VCaP (cell line): ENCODE results near the gene TMEM123.

Experiments used
- H3K27ac ChIP-seq: fragments of 450-650 bp; 2 replicates; pipeline ENCODE4 v1.5.1; 2017
- TF ChIP-seq, protein P1 (sequence below): fragments of 450-650 bp; conservative IDR thresholded peaks from 2 replicates; pipeline ENCODE4 v1.5.1; 2017; ENCODE audit warnings: mild to moderate bottlenecking, moderate library complexity

The TMEM123 gene

DNA sequence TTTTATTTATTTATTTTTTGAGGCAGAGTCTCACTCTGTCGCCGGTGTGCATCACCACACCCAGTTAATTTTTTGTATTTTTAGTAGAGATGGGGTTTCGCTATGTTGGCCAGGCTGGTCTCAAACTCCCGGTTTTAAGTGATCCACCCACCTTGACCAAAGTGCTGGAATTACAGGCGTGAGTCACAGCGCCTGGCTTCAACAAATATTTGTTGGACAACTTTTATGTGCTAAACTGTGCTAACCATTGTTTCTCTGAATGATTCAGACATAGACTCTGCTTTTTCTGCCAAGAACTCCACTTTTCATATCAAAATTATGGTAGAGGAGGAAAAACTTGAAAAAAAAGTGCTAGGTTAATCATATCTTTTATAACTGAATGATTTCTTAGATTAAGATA, 41.7 kb upstream of the TMEM123 start:
- TF ChIP-seq, protein P1, sequence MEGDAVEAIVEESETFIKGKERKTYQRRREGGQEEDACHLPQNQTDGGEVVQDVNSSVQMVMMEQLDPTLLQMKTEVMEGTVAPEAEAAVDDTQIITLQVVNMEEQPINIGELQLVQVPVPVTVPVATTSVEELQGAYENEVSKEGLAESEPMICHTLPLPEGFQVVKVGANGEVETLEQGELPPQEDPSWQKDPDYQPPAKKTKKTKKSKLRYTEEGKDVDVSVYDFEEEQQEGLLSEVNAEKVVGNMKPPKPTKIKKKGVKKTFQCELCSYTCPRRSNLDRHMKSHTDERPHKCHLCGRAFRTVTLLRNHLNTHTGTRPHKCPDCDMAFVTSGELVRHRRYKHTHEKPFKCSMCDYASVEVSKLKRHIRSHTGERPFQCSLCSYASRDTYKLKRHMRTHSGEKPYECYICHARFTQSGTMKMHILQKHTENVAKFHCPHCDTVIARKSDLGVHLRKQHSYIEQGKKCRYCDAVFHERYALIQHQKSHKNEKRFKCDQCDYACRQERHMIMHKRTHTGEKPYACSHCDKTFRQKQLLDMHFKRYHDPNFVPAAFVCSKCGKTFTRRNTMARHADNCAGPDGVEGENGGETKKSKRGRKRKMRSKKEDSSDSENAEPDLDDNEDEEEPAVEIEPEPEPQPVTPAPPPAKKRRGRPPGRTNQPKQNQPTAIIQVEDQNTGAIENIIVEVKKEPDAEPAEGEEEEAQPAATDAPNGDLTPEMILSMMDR, result no peak

GRCh38 chr11:102493524-102493923, 41.0 kb upstream of the TMEM123 start:
- TF ChIP-seq, protein P1, result no peak
- H3K27ac ChIP-seq, result no peak overlapping the region

More for the DNA sequence above, 41.7 kb upstream of the TMEM123 start:
- no peak overlapping the region for H3K27ac ChIP-seq

- TF ChIP-seq, protein P1, result no peak
- H3K27ac ChIP-seq, result no peak overlapping the region
Observed at GRCh38 chr11:102491969-102492368, 39.4 kb upstream of the TMEM123 start.

DNA sequence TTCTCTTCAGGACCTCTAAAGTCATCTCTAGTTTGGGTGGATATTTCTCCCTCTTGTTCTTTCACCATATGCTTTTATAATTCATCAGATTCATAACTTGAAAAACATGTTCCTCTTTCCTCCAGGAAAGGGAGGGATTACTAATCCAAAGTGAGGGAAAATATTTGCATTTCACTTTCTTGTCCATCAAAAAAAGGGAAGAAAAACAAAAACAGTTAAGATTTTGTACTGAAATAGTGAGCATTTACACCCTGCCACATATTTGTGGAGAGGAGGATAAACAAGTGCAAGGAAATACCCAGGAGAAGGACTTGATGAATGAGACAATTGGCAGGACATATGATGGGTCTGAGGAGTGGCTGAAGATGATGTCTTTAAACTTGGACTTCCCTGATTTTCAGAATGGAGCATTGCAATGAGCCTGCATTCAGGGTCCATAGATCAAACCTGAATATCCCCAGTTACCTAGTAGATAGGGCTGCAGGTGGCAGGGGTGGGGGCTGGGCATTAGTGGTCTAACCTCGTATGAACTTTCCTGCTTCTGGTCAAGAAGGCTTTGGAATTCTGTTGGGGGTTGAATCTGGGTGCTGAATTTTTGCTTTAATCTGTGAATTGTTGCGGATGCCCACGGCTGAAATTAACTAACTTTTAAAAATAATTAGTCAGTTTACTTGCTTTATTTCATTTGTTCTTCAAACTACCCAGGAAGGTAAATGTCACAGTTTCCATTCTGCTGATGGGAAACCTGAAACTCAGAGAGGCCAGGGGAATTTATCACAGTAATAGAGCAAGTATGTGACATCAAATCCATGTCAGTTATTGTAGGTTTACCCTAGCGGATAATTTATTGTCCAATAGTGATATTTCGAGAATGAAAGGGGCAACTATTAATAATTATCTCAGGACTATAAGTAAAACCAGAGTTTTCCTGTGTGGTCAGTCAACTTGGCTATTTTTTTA, 36.9 kb upstream of the TMEM123 start:
- TF ChIP-seq, protein P1, result no peak
- no peak overlapping the region for H3K27ac ChIP-seq

DNA sequence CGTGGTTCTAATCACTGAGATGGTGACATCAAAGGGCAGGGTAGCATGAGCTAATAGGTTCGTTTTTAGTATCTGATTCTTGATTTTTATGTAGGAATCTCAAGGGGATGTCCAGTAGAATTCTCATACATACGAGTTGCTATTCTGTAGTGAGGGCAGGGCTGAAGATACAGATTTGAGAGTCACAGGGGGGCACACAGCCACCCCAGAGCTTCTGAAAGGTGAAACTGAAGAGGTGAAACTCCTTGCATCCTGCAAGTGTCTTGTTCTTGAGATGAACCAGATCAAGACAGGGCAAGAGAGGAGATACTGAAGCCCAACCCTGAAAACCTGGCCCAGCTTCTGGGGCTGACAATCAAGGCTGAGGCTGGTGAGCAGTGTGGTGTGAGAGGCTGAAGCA, 35.6 kb upstream of the TMEM123 start:
- H3K27ac ChIP-seq, result no peak overlapping the region
- TF ChIP-seq, protein P1, result no peak

DNA sequence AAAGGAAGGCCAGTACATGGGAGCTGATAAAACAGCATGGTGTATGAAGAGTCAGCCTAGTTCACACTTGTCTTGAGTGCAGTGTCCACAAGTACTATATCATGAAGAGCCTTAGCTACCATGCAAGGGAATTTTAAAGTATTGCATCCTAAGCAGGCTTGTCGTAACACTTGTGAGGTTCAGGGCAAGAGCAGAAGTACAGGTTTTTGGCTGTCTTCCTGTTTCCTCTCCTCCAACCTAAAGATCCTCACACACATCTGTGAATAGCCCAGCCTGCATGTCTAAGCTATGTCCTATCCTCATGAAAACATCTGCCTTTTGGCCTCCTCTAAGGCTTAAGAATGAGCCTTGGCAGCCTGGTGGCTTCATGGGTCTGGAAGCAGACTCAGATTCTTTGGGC, 34.6 kb upstream of the TMEM123 start:
- no peak overlapping the region for H3K27ac ChIP-seq
- TF ChIP-seq, protein P1, result no peak

DNA sequence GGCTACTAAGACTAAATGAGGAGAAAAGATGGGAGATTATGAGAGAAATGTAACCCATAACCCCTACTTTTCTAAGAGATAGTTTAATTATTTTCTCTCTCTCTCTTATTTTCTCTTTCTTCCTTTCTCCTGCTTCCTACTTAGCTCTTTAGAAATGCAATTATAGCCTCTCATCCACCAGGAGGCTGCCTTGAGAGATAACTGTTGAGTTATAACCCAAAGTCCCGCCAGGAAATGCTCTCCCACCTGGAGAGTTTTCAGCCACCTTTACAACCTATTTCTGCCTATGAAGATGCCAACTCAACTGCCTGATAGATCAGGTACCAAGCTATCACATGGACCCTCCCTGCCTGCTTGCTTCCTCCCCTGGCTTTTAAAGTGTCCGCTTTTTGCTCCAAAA, 34.0 kb upstream of the TMEM123 start:
- H3K27ac ChIP-seq, result no peak overlapping the region
- TF ChIP-seq, protein P1, result no peak
